CD14-positive monocyte (primary cell): ENCODE data around the gene DPP7. TPM values are rescaled to one million over a fixed set of nuclear protein-coding genes. Genes with fewer than 3 reads are reported as not detected.

Source experiments
- DNase-seq, 3 donors: peaks; one replicate each; pipeline ENCODE4 v3.0.0-alpha.2; 2011 to 2022
- H2AFZ ChIP-seq: 2 replicates; pipeline ENCODE4 v1.6.0; 2012; ENCODE audit warnings: mild to moderate bottlenecking, low read depth, low read length, inconsistent platforms; ENCODE audit not compliant: insufficient read depth, poor library complexity, severe bottlenecking
- H3K27ac ChIP-seq, 2 donors: 1 replicate in 1 of 2; 2 replicates in 1 of 2; pipeline ENCODE4 v1.5.1; 2012 to 2013; ENCODE audit warnings: low read length in 2 of 2, control low read depth in 1 of 2, inconsistent platforms in 1 of 2, low read depth in 1 of 2, mild to moderate bottlenecking in 1 of 2
- H3K27me3 ChIP-seq, 2 donors: one replicate each; pipeline versions ENCODE4 v1.6.0 to v1.6.1; 2011 to 2013; ENCODE audit warnings: low read length in 2 of 2; ENCODE audit not compliant: control insufficient read depth in 2 of 2, insufficient read depth in 2 of 2
- H3K36me3 ChIP-seq, 2 donors: replicated peaks in 1 of 2; 1 replicate in 1 of 2; 2 replicates in 1 of 2; pipeline versions ENCODE4 v1.5.1 to v1.6.1; 2012 to 2013; ENCODE audit warnings: low read length in 2 of 2, control low read depth in 1 of 2, inconsistent platforms in 1 of 2, mild to moderate bottlenecking in 1 of 2; ENCODE audit not compliant: insufficient read depth in 2 of 2, control insufficient read depth in 1 of 2
- H3K4me1 ChIP-seq, 2 donors: 1 replicate in 1 of 2; 2 replicates in 1 of 2; pipeline versions ENCODE4 v1.5.1 to v1.6.1; 2012 to 2013; ENCODE audit warnings: low read length in 2 of 2, control low read depth in 1 of 2, inconsistent platforms in 1 of 2, mild to moderate bottlenecking in 1 of 2, moderate library complexity in 1 of 2; ENCODE audit not compliant: insufficient read depth in 2 of 2, control insufficient read depth in 1 of 2
- H3K4me2 ChIP-seq: replicated peaks from 2 replicates; pipeline ENCODE3; 2012; ENCODE audit warnings: low read length, moderate library complexity, mild to moderate bottlenecking; ENCODE audit not compliant: poor library complexity, severe bottlenecking; ENCODE audit errors: extremely low read depth
- H3K4me3 ChIP-seq, 3 experiments: fragments of 200-600 bp in 1 of 3; sonication (generic) in 1 of 3; replicated peaks in 1 of 3; 1 replicate in 2 of 3; 2 replicates in 1 of 3; pipeline ENCODE4 v1.5.1; 2011 to 2013; ENCODE audit warnings: low read length in 3 of 3, mild to moderate bottlenecking in 3 of 3, control low read depth in 2 of 3, low read depth in 2 of 3, inconsistent platforms in 1 of 3, moderate library complexity in 1 of 3
- H3K79me2 ChIP-seq: 2 replicates; pipeline ENCODE4 v1.6.0; 2012; ENCODE audit warnings: mild to moderate bottlenecking, control low read depth, inconsistent platforms, low read length, moderate library complexity; ENCODE audit not compliant: insufficient read depth
- H3K9ac ChIP-seq: 2 replicates; pipeline ENCODE4 v1.6.0; 2017; ENCODE audit warnings: low read length, mild to moderate bottlenecking; ENCODE audit not compliant: insufficient read depth, poor library complexity, severe bottlenecking
- H3K9me3 ChIP-seq, 2 donors: replicated peaks in 1 of 2; 1 replicate in 1 of 2; 2 replicates in 1 of 2; pipeline versions ENCODE4 v1.5.1 to v1.6.1; 2012 to 2013; ENCODE audit warnings: low read length in 2 of 2, control low read depth in 1 of 2; ENCODE audit not compliant: control insufficient read depth in 1 of 2, insufficient read depth in 1 of 2
- H4K20me1 ChIP-seq: 2 replicates; pipeline ENCODE4 v1.6.0; 2012; ENCODE audit warnings: mild to moderate bottlenecking, low read length, control low read depth, moderate library complexity; ENCODE audit not compliant: insufficient read depth
- H3K27ac Mint-ChIP-seq, 7 donors: one replicate each; pipeline ENCODE4 v1.8.0; 2020; ENCODE audit warnings: mild to moderate bottlenecking in 7 of 7, mixed read lengths in 7 of 7, moderate library complexity in 6 of 7, inconsistent platforms in 2 of 7
- H3K27me3 Mint-ChIP-seq, 3 donors: one replicate each; pipeline ENCODE4 v1.8.0; 2021 to 2022; ENCODE audit warnings: low read depth in 3 of 3, mild to moderate bottlenecking in 3 of 3, mixed read lengths in 3 of 3, moderate library complexity in 3 of 3, inconsistent platforms in 1 of 3
- H3K36me3 Mint-ChIP-seq, 2 donors: one replicate each; pipeline ENCODE4 v1.8.0; 2020; ENCODE audit warnings: mixed read lengths in 2 of 2, inconsistent platforms in 1 of 2, mild to moderate bottlenecking in 1 of 2
- H3K4me1 Mint-ChIP-seq: one replicate; pipeline ENCODE4 v1.8.0; 2020; ENCODE audit warnings: mild to moderate bottlenecking, mixed read lengths
- H3K4me3 Mint-ChIP-seq, 2 donors: one replicate each; pipeline ENCODE4 v1.8.0; 2020; ENCODE audit warnings: mild to moderate bottlenecking in 2 of 2, mixed read lengths in 2 of 2, moderate library complexity in 1 of 2
- H3K9me3 Mint-ChIP-seq, 7 donors: one replicate each; pipeline ENCODE4 v1.8.0; 2020 to 2022; ENCODE audit warnings: mixed read lengths in 7 of 7, mild to moderate bottlenecking in 6 of 7, moderate library complexity in 6 of 7, inconsistent platforms in 2 of 7
- CTCF ChIP-seq: fragments of 200-600 bp; IDR thresholded peaks from one replicate; pipeline ENCODE4 v1.8.0; 2022; ENCODE audit warnings: antibody characterized with exemption, mild to moderate bottlenecking
- WGBS: methylation state at CpG from one replicate; pipeline ENCODE4 v1.1.5; 2013; ENCODE audit warnings: missing lambda C conversion rate; ENCODE audit not compliant: insufficient coverage; 5-methylcytosine and 5-hydroxymethylcytosine counted together
- intact Hi-C, 2 donors: fragments of 100-400 bp; cut with micrococcal nuclease; formaldehyde crosslinking; loops; one replicate each; pipeline versions ENCODE4 v1.15.0 to v1.15.1; 2023
- polyA plus RNA-seq, 3 donors: library from polyadenylated mRNA; depleted of rRNA in 1 of 3; unstranded in 2 of 3; stranded (reverse) in 1 of 3; fragments of 300-500 nt in 2 of 3; fragments of >200 nt in 1 of 3; fragmentation: Illumina TruSeq in 2 of 3; gene quantifications; 1 replicate in 2 of 3; 2 replicates in 1 of 3; pipeline ENCODE4 v1.2.3, GENCODE V29; 2012 to 2021

DPP7 gene
- polyA plus RNA-seq, 3 donors, result 68.3 to 287 (median 150) TPM

GRCh38 chr9:137070201-137070905 lies 44.2 kb downstream of the DPP7 start, which contains the start of gene SAPCD2:
SAPCD2 (minus strand) TSS chr9:137070557; CDS start chr9:137070460, 97 bp downstream.
- intact Hi-C loops, result loop anchor here in 1 of 2 donors (2.0 kb wide), 1 partner anchor 16 kb away; the partner anchor contains the start of gene MAN1B1
- TF ChIP-seq CTCF, result no peak
- peak within 1 kb of the TSS; percentile 77 to 96 (median 89) for H3K27ac Mint-ChIP-seq

GRCh38 chr9:137069508-137070091 lies 44.9 kb downstream of the DPP7 start:
- Histone ChIP-seq H3K9me3 (no peaks in the 10 kb centered on the region), H3K4me3 (peak overlapping the region in 1 of 3 experiments; percentile 54), H3K9ac (no peak overlapping the region), H3K4me1 (peaks cover 41 to 64% of the 10 kb centered on the region in 2 donors), H2AFZ (peak overlapping the region; percentile 46), H3K79me2 (peaks cover 6% of the 10 kb centered on the region), H4K20me1 (no peaks in the 10 kb centered on the region), H3K27ac (no peak overlapping the region), H3K27me3 (peaks cover 0 to 5% of the 10 kb centered on the region in 2 donors), H3K4me2 (peak overlapping the region; percentile 76), H3K36me3 (peaks cover 0 to 5% of the 10 kb centered on the region in 2 donors)
- Mint-ChIP-seq H3K27ac (peak overlapping the region in 1 of 7 donors; percentile 54), H3K27me3 (peaks cover 0 to 3% (median 0%) of the 10 kb centered on the region in 3 donors), H3K9me3 (peaks cover 0 to 4% (median 2%) of the 10 kb centered on the region in 7 donors), H3K4me3 (peak overlapping the region; percentile 56 to 74), H3K36me3 (peaks cover 3 to 15% of the 10 kb centered on the region in 2 donors), H3K4me1 (peaks cover 53% of the 10 kb centered on the region)
- intact Hi-C loops, result loop anchor here (2.0 to 10.0 kb wide), 3 partner anchors 17 to 285 kb away; partner anchors contain the start of genes FUT7 (in 1 of the 2) and MAN1B1 (in 1 of the 2)
- 6% methylated on average over 52 of the region's 52 CpGs for WGBS
- DNase-seq, result no peak
- TF ChIP-seq CTCF, result no peak

More at GRCh38 chr9:137070201-137070905, 44.2 kb downstream of the DPP7 start, which contains the start of gene SAPCD2:
- Histone ChIP-seq H3K36me3 (no peaks in the 10 kb centered on the region), H3K4me3 (peak within 1 kb of the TSS; percentile 2 to 71 (median 39)), H3K9me3 (no peaks in the 10 kb centered on the region), H3K9ac (peak within 1 kb of the TSS; percentile 48), H3K4me2 (peak within 1 kb of the TSS; percentile 76), H3K79me2 (peaks cover 6% of the 10 kb centered on the region), H3K27me3 (peaks cover 0 to 5% of the 10 kb centered on the region in 2 donors), H3K4me1 (peaks cover 41 to 71% of the 10 kb centered on the region in 2 donors), H4K20me1 (no peaks in the 10 kb centered on the region), H2AFZ (peak within 1 kb of the TSS; percentile 76), H3K27ac (peak within 1 kb of the TSS; percentile 53 to 56)
- Mint-ChIP-seq H3K36me3 (peaks cover 3 to 12% of the 10 kb centered on the region in 2 donors), H3K4me1 (peaks cover 61% of the 10 kb centered on the region), H3K4me3 (peak within 1 kb of the TSS; percentile 75 to 91), H3K9me3 (peaks cover 0 to 4% (median 2%) of the 10 kb centered on the region in 7 donors), H3K27me3 (peaks cover 0 to 3% (median 1%) of the 10 kb centered on the region in 3 donors)
- WGBS, result under 1% methylated on average over 67 of the region's 74 CpGs
- peak; percentile 90 to 94 (median 91) for DNase-seq
